Endothelial cell of umbilical vein (primary cell): ENCODE measurements around the gene NFATC2IP. TPM values are rescaled to one million over a fixed set of nuclear protein-coding genes. Genes with fewer than 3 reads are reported as not detected.

Experiments
- Bru-seq: library from RNA; stranded (reverse); fragments of 400-500 nt; gene quantifications from one replicate; lab custom pipeline; 2021; lab: Mats Ljungman, UMichigan
- BruChase-seq, 2 experiments: library from RNA; stranded (reverse); fragments of 400-500 nt; gene quantifications; one replicate each; lab custom pipeline; 2021; lab: Mats Ljungman, UMichigan
- BruUV-seq: library from RNA; stranded (reverse); fragments of 400-500 nt; replicated peaks from 2 replicates; lab custom pipeline; 2021; lab: Mats Ljungman, UMichigan
- CTCF ChIA-PET: fragments of 300-600, 350-600 bp; sonication (Branson Sonifier 250); formaldehyde crosslinking; loops from one replicate; lab custom pipeline; 2021; ENCODE audit warnings: antibody characterized with exemption, inconsistent platforms; lab: Charles Lee
- POLR2A ChIA-PET: fragments of 300-600, 350-600 bp; sonication (Branson Sonifier 250); formaldehyde crosslinking; loops from one replicate; lab custom pipeline; 2021; ENCODE audit warnings: antibody characterized with exemption, inconsistent platforms; lab: Charles Lee
- DNase-seq: peaks from one replicate; pipeline ENCODE4 v3.0.0-alpha.2; 2011; ENCODE audit warnings: low read depth, low spot score
- FAIRE-seq: peaks from 2 replicates; lab custom pipeline; 2011; peaks lifted over from hg19 to GRCh38; lab: Jason Lieb, UNC
- H2AFZ ChIP-seq: 2 replicates; pipeline ENCODE4 v1.6.0; 2012; ENCODE audit warnings: low read depth, low read length, control low read depth, inconsistent platforms
- H3K27ac ChIP-seq: 2 replicates; pipeline ENCODE4 v1.5.1; 2011; ENCODE audit warnings: low read depth, mild to moderate bottlenecking, control low read depth, low read length, moderate library complexity; ENCODE audit not compliant: insufficient read depth
- H3K27me3 ChIP-seq, 2 experiments: 2 replicates each; pipeline versions ENCODE4 v1.6.0 to v1.6.1; 2011; ENCODE audit warnings: low read length in 2 of 2, mixed read lengths in 1 of 2; ENCODE audit not compliant: control insufficient read depth in 2 of 2, insufficient read depth in 2 of 2
- H3K36me3 ChIP-seq, 2 experiments: 2 replicates in 1 of 2; 3 replicates in 1 of 2; pipeline ENCODE4 v1.5.1; 2011; ENCODE audit warnings: low read length in 2 of 2, mild to moderate bottlenecking in 1 of 2, moderate library complexity in 1 of 2; ENCODE audit not compliant: control insufficient read depth in 2 of 2, insufficient read depth in 2 of 2; ENCODE audit errors: extremely low read depth in 1 of 2
- H3K4me1 ChIP-seq: 3 replicates; pipeline ENCODE4 v1.5.1; 2011; ENCODE audit warnings: mild to moderate bottlenecking, low read length; ENCODE audit not compliant: control insufficient read depth, insufficient read depth; ENCODE audit errors: extremely low read depth
- H3K4me2 ChIP-seq: 2 replicates; pipeline ENCODE4 v1.6.1; 2011; ENCODE audit warnings: low read length, control low read depth, mixed read lengths; ENCODE audit not compliant: insufficient read depth
- H3K4me3 ChIP-seq, 3 experiments: fragments of 200-600 bp in 1 of 3; sonication (generic), shearing (Covaris generic) in 1 of 3; replicated peaks in 1 of 3; 2 replicates each; pipeline ENCODE4 v1.5.1; 2011 to 2016; ENCODE audit warnings: control low read depth in 3 of 3, low read length in 3 of 3, mild to moderate bottlenecking in 2 of 3, inconsistent platforms in 1 of 3, low read depth in 1 of 3, moderate library complexity in 1 of 3; ENCODE audit not compliant: insufficient read depth in 1 of 3
- H3K79me2 ChIP-seq: 2 replicates; pipeline ENCODE4 v1.6.0; 2012; ENCODE audit warnings: low read length, inconsistent platforms; ENCODE audit not compliant: control insufficient read depth, insufficient read depth
- H3K9ac ChIP-seq: replicated peaks from 2 replicates; pipeline ENCODE3; 2011; ENCODE audit warnings: low read length, control low read depth; ENCODE audit not compliant: insufficient read depth; ENCODE audit errors: extremely low read depth
- H3K9me1 ChIP-seq: replicated peaks from 3 replicates; pipeline ENCODE4 v1.6.0; 2011; ENCODE audit warnings: mild to moderate bottlenecking, low read length; ENCODE audit not compliant: control insufficient read depth, insufficient read depth; ENCODE audit errors: extremely low read depth
- H3K9me3 ChIP-seq: replicated peaks from 2 replicates; pipeline ENCODE4 v1.5.1; 2012; ENCODE audit warnings: low read length, inconsistent platforms; ENCODE audit not compliant: control insufficient read depth, insufficient read depth
- H4K20me1 ChIP-seq: replicated peaks from 2 replicates; pipeline ENCODE3; 2011; ENCODE audit warnings: mild to moderate bottlenecking, low read length; ENCODE audit not compliant: control insufficient read depth, insufficient read depth; ENCODE audit errors: extremely low read depth
- GATA2 ChIP-seq: IDR thresholded peaks from 2 replicates; pipeline ENCODE4 v1.7.0; 2011; ENCODE audit warnings: low read depth, mild to moderate bottlenecking, moderate library complexity, mixed read lengths, low read length; ENCODE audit not compliant: insufficient read length, insufficient read depth
- POLR2A ChIP-seq: IDR thresholded peaks from 2 replicates; pipeline ENCODE4 v1.6.1; 2012; ENCODE audit warnings: low read depth, mild to moderate bottlenecking, control low read depth, low read length
- POLR2AphosphoS5 ChIP-seq: IDR thresholded peaks from 2 replicates; pipeline ENCODE4 v1.6.1; 2012; ENCODE audit warnings: low read depth, mild to moderate bottlenecking, control low read depth, low read length, moderate library complexity; ENCODE audit not compliant: insufficient read depth
- dilution Hi-C: fragments of 300-500 bp; cut with MboI; formaldehyde crosslinking; loops from one replicate; pipeline ENCODE4 v1.15.0; 2019; ENCODE audit warnings: low sequenced_read_pairs; ENCODE audit not compliant: extremely low pct_ligation_motif_present
- intact Hi-C: fragments of 100-400 bp; cut with micrococcal nuclease; formaldehyde crosslinking; loops from one replicate; pipeline ENCODE4 v1.10.0; 2022
- long read RNA-seq: library from polyadenylated mRNA; stranded (forward); transcript quantifications from one replicate; pipeline ENCODE4 v2.0.0, GENCODE V29; 2021
- polyA minus RNA-seq, 3 experiments: library from RNA; depleted of rRNA, polyadenylated mRNA; stranded (reverse); fragments of >200 nt; gene quantifications; 1 replicate in 1 of 3; 2 replicates in 2 of 3; pipeline ENCODE4 v1.2.3, GENCODE V29; 2011
- polyA plus RNA-seq, 4 experiments: library from polyadenylated mRNA; depleted of rRNA in 3 of 4; stranded (reverse) in 3 of 4; unstranded in 1 of 4; fragments of >200 nt; gene quantifications; 2 replicates each; pipeline versions ENCODE4 v1.2.1 to v1.2.3, GENCODE V29; 2011 to 2012; ENCODE audit warnings: missing spikeins in 1 of 4
- total RNA-seq: library from RNA; stranded (reverse); gene quantifications from 2 replicates; pipeline ENCODE4 v1.2.3, GENCODE V29; 2021
- TF ChIP-seq, protein P1 (sequence below), 2 donors: IDR thresholded peaks; 1 replicate in 1 of 2; 2 replicates in 1 of 2; pipeline ENCODE4 v1.5.1; 2011; ENCODE audit warnings: low read length in 2 of 2, mild to moderate bottlenecking in 2 of 2, moderate library complexity in 2 of 2, control low read depth in 1 of 2, inconsistent platforms in 1 of 2, low read depth in 1 of 2; ENCODE audit not compliant: insufficient read depth in 1 of 2; ENCODE audit errors: extremely low read depth in 1 of 2

Gene NFATC2IP
- 64.8 and 69.6 TPM in 2 replicates for total RNA-seq
- 60.8 and 64.1 TPM in 2 replicates for polyA plus RNA-seq
- 25.0 and 33.6 TPM in 2 replicates for polyA plus RNA-seq (2011; cell fraction: cytosol; rRNA removed)
- polyA plus RNA-seq (2011; cell fraction: nucleus; rRNA removed) = 251 and 257 TPM in 2 replicates
- polyA plus RNA-seq (2012) = 32.1 and 39.0 TPM in 2 replicates
- polyA minus RNA-seq = 77.2 and 88.0 TPM in 2 replicates
- 15.9 TPM for polyA minus RNA-seq (2011; cell fraction: cytosol; rRNA and poly(A)+ RNA removed)
- 67.1 and 91.5 TPM in 2 replicates for polyA minus RNA-seq (2011; cell fraction: nucleus; rRNA and poly(A)+ RNA removed)
- Bru-seq, nascent RNA = percentile 81 among the genes with signal in this experiment
- percentile 91 among the genes with signal in this experiment for BruChase-seq, experiment 1, labeled RNA remaining after a 6-hour chase
- percentile 94 among the genes with signal in this experiment for BruChase-seq, experiment 2, labeled RNA remaining after a 2-hour chase
- long read RNA-seq, full-length matches to known transcripts = 30 of 47 reads
- long read RNA-seq, partial matches to known transcripts = 0 of 47 reads
- long read RNA-seq, other reads (novel, unspliced or antisense) = 17 of 47 reads

DNA sequence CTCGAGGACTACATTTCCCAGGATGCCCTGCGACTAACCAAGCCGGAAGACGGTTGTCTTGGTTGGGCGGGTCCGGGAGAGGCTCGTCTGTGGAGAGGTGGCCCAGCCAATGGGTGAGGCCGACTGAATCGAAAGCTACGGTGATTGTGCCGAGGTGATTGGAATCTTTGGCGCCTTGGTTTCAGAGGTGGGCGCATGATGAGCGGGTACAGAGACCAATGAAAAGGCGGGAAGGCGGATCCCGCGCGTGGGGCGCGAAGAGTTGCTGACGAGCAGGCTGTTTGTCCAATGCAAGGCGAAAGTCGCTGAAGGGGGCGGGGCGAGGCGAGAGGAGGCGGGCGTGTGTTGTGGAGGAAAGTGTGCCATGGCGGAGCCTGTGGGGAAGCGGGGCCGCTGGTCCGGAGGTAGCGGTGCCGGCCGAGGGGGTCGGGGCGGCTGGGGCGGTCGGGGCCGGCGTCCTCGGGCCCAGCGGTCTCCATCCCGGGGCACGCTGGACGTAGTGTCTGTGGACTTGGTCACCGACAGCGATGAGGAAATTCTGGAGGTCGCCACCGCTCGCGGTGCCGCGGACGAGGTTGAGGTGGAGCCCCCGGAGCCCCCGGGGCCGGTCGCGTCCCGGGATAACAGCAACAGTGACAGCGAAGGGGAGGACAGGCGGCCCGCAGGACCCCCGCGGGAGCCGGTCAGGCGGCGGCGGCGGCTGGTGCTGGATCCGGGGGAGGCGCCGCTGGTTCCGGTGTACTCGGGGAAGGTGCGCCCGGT, at the start of gene NFATC2IP:
Gene NFATC2IP (plus strand): TSS at position 290 of the 762 bp plus-strand sequence. CDS start 75 bp downstream, at position 365.
- Histone ChIP-seq H3K36me3 (peaks cover 7 to 17% of the 10 kb centered on the region in 2 experiments), H3K27ac (peak within 1 kb of the TSS; percentile 48), H4K20me1 (no peaks in the 10 kb centered on the region), H2AFZ (peak within 1 kb of the TSS; percentile 89), H3K27me3 (no peaks in the 10 kb centered on the region), H3K4me3 (peak within 1 kb of the TSS; percentile 79 to 90 (median 89)), H3K4me2 (peak within 1 kb of the TSS; percentile 96), H3K79me2 (peaks cover 20% of the 10 kb centered on the region), H3K9me3 (no peaks in the 10 kb centered on the region), H3K9ac (peak within 1 kb of the TSS; percentile 63), H3K4me1 (peaks cover 11% of the 10 kb centered on the region), H3K9me1 (no peaks in the 10 kb centered on the region)
- TF ChIP-seq, protein P1, sequence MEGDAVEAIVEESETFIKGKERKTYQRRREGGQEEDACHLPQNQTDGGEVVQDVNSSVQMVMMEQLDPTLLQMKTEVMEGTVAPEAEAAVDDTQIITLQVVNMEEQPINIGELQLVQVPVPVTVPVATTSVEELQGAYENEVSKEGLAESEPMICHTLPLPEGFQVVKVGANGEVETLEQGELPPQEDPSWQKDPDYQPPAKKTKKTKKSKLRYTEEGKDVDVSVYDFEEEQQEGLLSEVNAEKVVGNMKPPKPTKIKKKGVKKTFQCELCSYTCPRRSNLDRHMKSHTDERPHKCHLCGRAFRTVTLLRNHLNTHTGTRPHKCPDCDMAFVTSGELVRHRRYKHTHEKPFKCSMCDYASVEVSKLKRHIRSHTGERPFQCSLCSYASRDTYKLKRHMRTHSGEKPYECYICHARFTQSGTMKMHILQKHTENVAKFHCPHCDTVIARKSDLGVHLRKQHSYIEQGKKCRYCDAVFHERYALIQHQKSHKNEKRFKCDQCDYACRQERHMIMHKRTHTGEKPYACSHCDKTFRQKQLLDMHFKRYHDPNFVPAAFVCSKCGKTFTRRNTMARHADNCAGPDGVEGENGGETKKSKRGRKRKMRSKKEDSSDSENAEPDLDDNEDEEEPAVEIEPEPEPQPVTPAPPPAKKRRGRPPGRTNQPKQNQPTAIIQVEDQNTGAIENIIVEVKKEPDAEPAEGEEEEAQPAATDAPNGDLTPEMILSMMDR (IDR thresholded peaks at IDR 0.05; ENCODE audit: extremely low read depth in 1 of 2, insufficient read depth in 1 of 2, low read depth in 1 of 2, low read length in 2 of 2) = no peak
- peak; percentile 56 for TF ChIP-seq POLR2AphosphoS5
- no peak for TF ChIP-seq GATA2
- TF ChIP-seq POLR2A = no peak
- dilution Hi-C loops = no loop called here
- CTCF ChIA-PET = interaction anchor here (0.6 to 1.0 kb wide), 3 partner anchors 9 to 23 kb away, joined by 3 to 5 read pairs (median 4); no protein-coding TSS in a partner anchor
- no TSS peak for BruUV-seq
- intact Hi-C loops = loop anchor here (1.0 to 2.0 kb wide), 3 partner anchors 14 to 105 kb away; partner anchors contain the start of genes SPNS1 and TUFM
- DNase-seq (peak; percentile 100), FAIRE-seq (peak; percentile 100)
- POLR2A ChIA-PET = interaction anchor here (0.5 to 0.9 kb wide), 3 partner anchors 34 to 916 kb away, joined by 3 to 5 read pairs (median 4); partner anchors contain the start of gene LAT
